Caco-2 (cell line): ENCODE measurements around the gene TIMM17A. TPM values are rescaled to one million over a fixed set of nuclear protein-coding genes. Genes with fewer than 3 reads are reported as not detected.

Experiments
- BruUV-seq: library from RNA; stranded (reverse); fragments of 400-500 nt; replicated peaks from 2 replicates; lab custom pipeline; 2021; lab: Mats Ljungman, UMichigan
- CTCF ChIA-PET: fragments of 300-600 bp; sonication (Branson Sonifier 250); formaldehyde crosslinking; loops from one replicate; lab custom pipeline; 2022; ENCODE audit warnings: antibody characterized with exemption; lab: Charles Lee
- POLR2A ChIA-PET: fragments of 300-600 bp; sonication (Branson Sonifier 250); formaldehyde crosslinking; loops from one replicate; lab custom pipeline; 2022; ENCODE audit warnings: antibody characterized with exemption; lab: Charles Lee
- DNase-seq, 2 experiments: peaks; one replicate each; pipeline versions ENCODE4 v3.0.0 to v3.0.0-alpha.2; 2020 to 2022
- H3K27me3 ChIP-seq: replicated peaks from 2 replicates; pipeline ENCODE4 v1.6.0; 2011; ENCODE audit warnings: low read length; ENCODE audit not compliant: control insufficient read depth, insufficient read depth
- H3K36me3 ChIP-seq: 2 replicates; pipeline ENCODE4 v1.5.1; 2011; ENCODE audit warnings: low read length; ENCODE audit not compliant: control insufficient read depth, insufficient read depth
- H3K4me1 ChIP-seq: fragments of 250-450 bp; sonication (Bioruptor Pico); 2 replicates; pipeline ENCODE4 v1.5.1; 2020; ENCODE audit warnings: mild to moderate bottlenecking
- H3K4me3 ChIP-seq: 2 replicates; pipeline ENCODE4 v1.5.1; 2011; ENCODE audit warnings: low read depth, mild to moderate bottlenecking, control low read depth, low read length
- H3K9me3 ChIP-seq: fragments of 250-450 bp; sonication (Bioruptor Pico); 2 replicates; pipeline ENCODE4 v1.5.1; 2020; ENCODE audit warnings: mild to moderate bottlenecking, moderate library complexity
- H3K27ac Mint-ChIP-seq: one replicate; pipeline ENCODE4 v1.8.0; 2022; ENCODE audit warnings: mixed read lengths; ENCODE audit not compliant: unreplicated experiment
- H3K27me3 Mint-ChIP-seq: one replicate; pipeline ENCODE4 v1.8.0; 2022; ENCODE audit warnings: mixed read lengths; ENCODE audit not compliant: insufficient read depth, unreplicated experiment
- H3K36me3 Mint-ChIP-seq: one replicate; pipeline ENCODE4 v1.8.0; 2022; ENCODE audit warnings: mild to moderate bottlenecking, mixed read lengths; ENCODE audit not compliant: insufficient read depth, unreplicated experiment
- H3K4me1 Mint-ChIP-seq: one replicate; pipeline ENCODE4 v1.8.0; 2022; ENCODE audit warnings: low read depth, mixed read lengths; ENCODE audit not compliant: unreplicated experiment
- H3K4me3 Mint-ChIP-seq: one replicate; pipeline ENCODE4 v1.8.0; 2022; ENCODE audit warnings: mild to moderate bottlenecking, moderate library complexity, mixed read lengths; ENCODE audit not compliant: unreplicated experiment
- H3K9me3 Mint-ChIP-seq: one replicate; pipeline ENCODE4 v1.8.0; 2022; ENCODE audit warnings: mixed read lengths; ENCODE audit not compliant: unreplicated experiment
- CTCF ChIP-seq, 2 experiments: fragments of 200-600 bp in 1 of 2; IDR thresholded peaks; 1 replicate in 1 of 2; 2 replicates in 1 of 2; pipeline versions ENCODE4 v1.5.1 to v1.8.0; 2011 to 2022; ENCODE audit warnings: antibody characterized with exemption in 1 of 2, control low read depth in 1 of 2, inconsistent platforms in 1 of 2, low read depth in 1 of 2, low read length in 1 of 2, mild to moderate bottlenecking in 1 of 2, moderate library complexity in 1 of 2; ENCODE audit not compliant: insufficient read depth in 1 of 2, severe bottlenecking in 1 of 2, unreplicated experiment in 1 of 2
- intact Hi-C: fragments of 100-400 bp; cut with micrococcal nuclease; formaldehyde crosslinking; loops from one replicate; pipeline ENCODE4 v1.10.0; 2022; ENCODE audit not compliant: unreplicated experiment
- total RNA-seq: library from RNA; stranded (reverse); gene quantifications from 2 replicates; pipeline ENCODE4 v1.2.3, GENCODE V29; 2022

TIMM17A gene
- total RNA-seq, 1 experiment from 2014 or later, result 63.7 TPM

- no peak for TF ChIP-seq CTCF (IDR thresholded peaks at IDR 0.05; ENCODE audit: insufficient read depth in 1 of 2, low read depth in 1 of 2, low read length in 1 of 2, severe bottlenecking in 1 of 2, unreplicated experiment in 1 of 2)
- DNase-seq, result peak in 1 of 2 experiments; percentile 10
- no peaks in the 10 kb centered on the region for H3K9me3 ChIP-seq
- peaks cover 7% of the 10 kb centered on the region for H3K36me3 ChIP-seq
- H3K27me3 Mint-ChIP-seq, result no peaks in the 10 kb centered on the region
- no peak overlapping the region for H3K4me3 ChIP-seq
- intact Hi-C loops, result no loop called here
- peaks cover 6% of the 10 kb centered on the region for H3K4me1 Mint-ChIP-seq
- peaks cover 73% of the 10 kb centered on the region for H3K36me3 Mint-ChIP-seq
- ChIA-PET CTCF (no interaction called here), POLR2A (no interaction called here)
- no peaks in the 10 kb centered on the region for H3K4me1 ChIP-seq
- no TSS peak for BruUV-seq
- no peak overlapping the region for H3K4me3 Mint-ChIP-seq
- no peaks in the 10 kb centered on the region for H3K27me3 ChIP-seq
- no peak overlapping the region for H3K27ac Mint-ChIP-seq
- H3K9me3 Mint-ChIP-seq, result no peaks in the 10 kb centered on the region
Observed at GRCh38 chr1:201990427-201990826, 35.1 kb downstream of the TIMM17A start.

- 0 out of 2 replicates have a peak, but pooled peaks cover 5% of the 10 kb centered on the region for H3K4me1 ChIP-seq
- intact Hi-C loops, result loop anchor here (1.0 to 2.0 kb wide), 2 partner anchors 17 to 120 kb away; partner anchors contain the start of gene RNPEP
- peak; percentile 80 to 85 for TF ChIP-seq CTCF (IDR thresholded peaks at IDR 0.05; ENCODE audit: insufficient read depth in 1 of 2, low read depth in 1 of 2, low read length in 1 of 2, severe bottlenecking in 1 of 2, unreplicated experiment in 1 of 2)
- Mint-ChIP-seq H3K4me3 (no peak overlapping the region), H3K4me1 (peaks cover 12% of the 10 kb centered on the region), H3K9me3 (no peaks in the 10 kb centered on the region), H3K27ac (no peak overlapping the region), H3K36me3 (peaks cover 97% of the 10 kb centered on the region), H3K27me3 (no peaks in the 10 kb centered on the region)
- no TSS peak for BruUV-seq
- H3K36me3 ChIP-seq, result peaks cover 7% of the 10 kb centered on the region; the same call in 1 of the 2 replicates
- POLR2A ChIA-PET, result interaction anchor here (0.5 to 1.3 kb wide), 4 partner anchors 8 to 114 kb away, joined by 3 to 12 read pairs (median 6); partner anchors contain the start of gene ELF3
- no peaks in the 10 kb centered on the region for H3K9me3 ChIP-seq
- peak; percentile 54 to 63 for DNase-seq
- H3K4me3 ChIP-seq, result no peak overlapping the region
- CTCF ChIA-PET, result interaction anchor here (0.5 to 4.9 kb wide), 16 partner anchors 8 to 190 kb away, joined by 3 to 30 read pairs (median 4); partner anchors contain the start of genes ELF3 and GPR37L1
- H3K27me3 ChIP-seq, result no peaks in the 10 kb centered on the region
Observed at GRCh38 chr1:201999625-202000238, 44.4 kb downstream of the TIMM17A start.

GRCh38 chr1:202002507-202002906 is 47.2 kb downstream of the TIMM17A start:
- peak overlapping the region; percentile 26 for H3K27ac Mint-ChIP-seq
- H3K36me3 Mint-ChIP-seq, result peaks cover 95% of the 10 kb centered on the region
- no TSS peak for BruUV-seq
- no peaks in the 10 kb centered on the region for H3K27me3 ChIP-seq
- no peak for TF ChIP-seq CTCF (IDR thresholded peaks at IDR 0.05; ENCODE audit: insufficient read depth in 1 of 2, low read depth in 1 of 2, low read length in 1 of 2, severe bottlenecking in 1 of 2, unreplicated experiment in 1 of 2)
- no peaks in the 10 kb centered on the region for H3K9me3 Mint-ChIP-seq
- H3K4me1 Mint-ChIP-seq, result peaks cover 29% of the 10 kb centered on the region
- no peak overlapping the region for H3K4me3 ChIP-seq
- POLR2A ChIA-PET, result no interaction called here
- intact Hi-C loops, result no loop called here
- peaks cover 32% of the 10 kb centered on the region for H3K4me1 ChIP-seq
- no peaks in the 10 kb centered on the region for H3K27me3 Mint-ChIP-seq
- H3K36me3 ChIP-seq, result peaks cover 4% of the 10 kb centered on the region; the same call in 1 of the 2 replicates
- H3K4me3 Mint-ChIP-seq, result no peak overlapping the region
- CTCF ChIA-PET, result interaction anchor here (4.9 kb wide), 1 partner anchor 117 kb away, joined by 30 read pairs; no protein-coding TSS in a partner anchor
- no peaks in the 10 kb centered on the region for H3K9me3 ChIP-seq
- no peak for DNase-seq
